Measurements from ENCODE around the gene VARS1. TPM values are rescaled to one million over a fixed set of nuclear protein-coding genes. Genes with fewer than 3 reads are reported as not detected.

The VARS1 gene
- polyA plus RNA-seq, 6 donors from 2014 or later: 42.2 to 70.6 (median 50.3) TPM

DNA sequence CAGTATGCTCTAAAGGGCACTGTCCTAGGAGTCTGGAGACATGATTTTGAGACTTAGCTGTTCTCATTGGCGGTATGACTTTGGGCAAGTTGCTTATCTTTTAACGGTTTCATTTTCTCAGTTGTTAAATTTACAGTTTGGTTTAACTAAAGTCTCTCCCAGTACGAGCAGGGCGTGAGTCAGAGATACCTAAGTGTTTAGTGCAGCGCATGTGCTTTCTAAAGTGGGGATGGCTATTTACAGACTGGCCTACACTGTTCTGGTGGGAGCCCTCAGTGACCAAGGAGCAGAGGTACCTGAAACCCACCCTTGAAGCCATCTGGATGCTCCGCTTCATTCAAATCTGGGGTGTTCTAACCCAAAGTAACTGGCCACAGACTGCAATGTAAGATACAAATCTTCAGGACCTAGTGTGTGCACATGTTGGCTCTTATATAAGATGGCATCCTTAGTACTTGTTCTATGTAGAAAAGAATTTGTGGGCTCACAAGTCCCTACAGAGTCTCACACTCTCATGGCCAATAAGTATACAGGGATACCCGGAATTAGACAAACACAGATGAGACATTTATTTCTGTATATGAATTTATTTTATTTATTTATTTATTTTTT, 45.0 kb downstream of the VARS1 start:
- no peaks in the 10 kb centered on the region for H3K9me3 Mint-ChIP-seq
- H3K4me1 Mint-ChIP-seq: no peaks in the 10 kb centered on the region
- ATAC-seq (ENCODE audit: low read depth in 2 of 2): no peak
- H3K4me3 Mint-ChIP-seq: no peak overlapping the region
- H3K27ac Mint-ChIP-seq: no peak overlapping the region
- H3K27me3 Mint-ChIP-seq: no peaks in the 10 kb centered on the region
- DNase-seq: no peak
- no peaks in the 10 kb centered on the region for H3K36me3 Mint-ChIP-seq

DNA sequence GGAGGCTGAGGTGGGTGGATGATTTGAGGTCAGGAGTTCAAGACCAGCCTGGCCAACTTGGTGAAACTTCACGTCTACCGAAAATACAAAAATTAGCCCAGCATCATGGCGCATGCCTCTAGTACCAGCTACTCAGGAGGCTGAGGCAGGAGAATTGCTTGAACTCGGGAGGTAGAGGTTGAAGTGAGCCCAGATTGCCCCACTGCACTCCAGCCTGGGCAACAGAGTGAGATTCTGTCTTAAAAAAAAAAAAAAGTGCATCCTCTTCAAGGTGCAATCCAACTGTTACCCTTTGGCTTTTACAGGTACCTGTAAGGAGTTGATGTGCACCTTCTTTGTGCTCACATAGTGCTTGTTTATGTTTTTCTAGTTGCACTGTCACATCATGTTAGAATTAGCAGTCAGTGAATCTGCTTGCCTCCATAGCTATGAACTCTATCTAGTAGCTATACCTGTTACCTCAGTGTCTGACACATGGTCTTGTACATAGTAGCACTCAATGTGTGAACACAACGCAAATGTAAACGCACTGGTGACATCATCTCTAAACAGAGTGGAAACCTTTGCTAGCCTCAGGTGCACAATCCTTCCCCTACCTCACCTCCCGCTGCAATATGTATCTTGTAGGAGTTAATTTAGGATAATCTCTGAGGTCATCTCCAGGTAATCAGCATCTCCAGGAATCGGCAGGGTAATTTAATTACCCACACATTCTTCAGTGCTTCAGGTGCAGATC, 46.1 kb downstream of the VARS1 start:
- no peak for DNase-seq
- ATAC-seq (ENCODE audit: low read depth in 2 of 2): no peak
- no peaks in the 10 kb centered on the region for H3K36me3 Mint-ChIP-seq
- H3K27ac Mint-ChIP-seq: peak overlapping the region in 1 of 6 donors; percentile 22
- H3K9me3 Mint-ChIP-seq: no peaks in the 10 kb centered on the region
- H3K27me3 Mint-ChIP-seq: no peaks in the 10 kb centered on the region
- peak overlapping the region in 1 of 8 donors; percentile 5 for H3K4me3 Mint-ChIP-seq
- H3K4me1 Mint-ChIP-seq: no peaks in the 10 kb centered on the region

Other genes with a start within 250 kb of the VARS1 start
- gene ATP6V1G2, start 249.1 kb downstream of the VARS1 start, polyA plus RNA-seq (ENCODE audit: low read depth in 6 of 6): under 1 TPM in 2 of 6 donors, not detected in 4; 0.67 to 0.69 TPM
- 10 to 100 TPM in 2 of 6 donors, 1 to 10 TPM in 3, under 1 TPM in 1; 0.24 to 11.4 (median 8.9) TPM for gene NFKBIL1, start 248.1 kb downstream of the VARS1 start, polyA plus RNA-seq (ENCODE audit: low read depth in 6 of 6)
- gene LTA, start 223.5 kb downstream of the VARS1 start, polyA plus RNA-seq (ENCODE audit: low read depth in 6 of 6): 10 to 100 TPM in 5 of 6 donors, 1 to 10 TPM in 1; 6.6 to 26.0 (median 19.4) TPM
- gene TNF, start 220.2 kb downstream of the VARS1 start, polyA plus RNA-seq (ENCODE audit: low read depth in 6 of 6): 1 to 10 TPM; 1.1 to 5.2 (median 2.6) TPM
- 1,000 to 10,000 TPM; 1,940 to 3,141 (median 2,206) TPM for gene LTB, start 213.3 kb downstream of the VARS1 start, polyA plus RNA-seq (ENCODE audit: low read depth in 6 of 6)
- 10 to 100 TPM; 28.2 to 78.2 (median 35.2) TPM for gene LST1, start 209.5 kb downstream of the VARS1 start, polyA plus RNA-seq (ENCODE audit: low read depth in 6 of 6)
- 100 to 1,000 TPM in 5 of 6 donors, 10 to 100 TPM in 1; 84.4 to 158 (median 108) TPM for gene NCR3, start 202.7 kb downstream of the VARS1 start, polyA plus RNA-seq (ENCODE audit: low read depth in 6 of 6)
- gene AIF1, start 180.5 kb downstream of the VARS1 start, polyA plus RNA-seq (ENCODE audit: low read depth in 6 of 6): 10 to 100 TPM in 1 of 6 donors, 1 to 10 TPM in 4, under 1 TPM in 1; 0.50 to 14.4 (median 3.5) TPM
- 10 to 100 TPM in 1 of 6 donors, 1 to 10 TPM in 4, under 1 TPM in 1; 0.70 to 11.3 (median 6.3) TPM for gene PRRC2A, start 175.0 kb downstream of the VARS1 start, polyA plus RNA-seq (ENCODE audit: low read depth in 6 of 6)
- gene BAG6, start 143.1 kb downstream of the VARS1 start, polyA plus RNA-seq (ENCODE audit: low read depth in 6 of 6): 10 to 100 TPM; 20.1 to 27.0 (median 24.2) TPM
- gene APOM, start 139.9 kb downstream of the VARS1 start, polyA plus RNA-seq (ENCODE audit: low read depth in 6 of 6): 10 to 100 TPM in 4 of 6 donors, 1 to 10 TPM in 2; 7.6 to 19.6 (median 13.7) TPM
- gene C6orf47, start 135.0 kb downstream of the VARS1 start, polyA plus RNA-seq (ENCODE audit: low read depth in 6 of 6): 10 to 100 TPM; 16.8 to 39.9 (median 28.4) TPM
- gene GPANK1, start 130.8 kb downstream of the VARS1 start, polyA plus RNA-seq (ENCODE audit: low read depth in 6 of 6): 10 to 100 TPM; 18.5 to 27.8 (median 23.5) TPM
- gene CSNK2B, start 129.7 kb downstream of the VARS1 start, polyA plus RNA-seq (ENCODE audit: low read depth in 6 of 6): 100 to 1,000 TPM; 279 to 299 (median 286) TPM
- under 1 TPM in 3 of 6 donors, not detected in 3; 0.23 to 0.87 (median 0.50) TPM for gene LY6G5B, start 125.8 kb downstream of the VARS1 start, polyA plus RNA-seq (ENCODE audit: low read depth in 6 of 6)
- gene LY6G5C, start 114.7 kb downstream of the VARS1 start, polyA plus RNA-seq (ENCODE audit: low read depth in 6 of 6): 1 to 10 TPM in 1 of 6 donors, under 1 TPM in 3, not detected in 2; 0.48 to 1.6 (median 0.92) TPM
- gene ABHD16A, start 92.4 kb downstream of the VARS1 start, polyA plus RNA-seq (ENCODE audit: low read depth in 6 of 6): 10 to 100 TPM; 27.3 to 45.3 (median 33.4) TPM
- 1 to 10 TPM in 1 of 6 donors, under 1 TPM in 2, not detected in 3; 0.60 to 1.8 (median 0.75) TPM for gene LY6G6F, start 88.9 kb downstream of the VARS1 start, polyA plus RNA-seq (ENCODE audit: low read depth in 6 of 6)
- not detected for gene LY6G6D, start 80.4 kb downstream of the VARS1 start, polyA plus RNA-seq (ENCODE audit: low read depth in 6 of 6)
- not detected for gene LY6G6C, start 74.0 kb downstream of the VARS1 start, polyA plus RNA-seq (ENCODE audit: low read depth in 6 of 6)
- 1 to 10 TPM in 5 of 6 donors, not detected in 1; 3.0 to 5.1 (median 3.7) TPM for gene MPIG6B, start 72.4 kb downstream of the VARS1 start, polyA plus RNA-seq (ENCODE audit: low read depth in 6 of 6)
- 10 to 100 TPM; 57.1 to 87.6 (median 82.1) TPM for gene DDAH2, start 66.5 kb downstream of the VARS1 start, polyA plus RNA-seq (ENCODE audit: low read depth in 6 of 6)
- 100 to 1,000 TPM; 536 to 743 (median 628) TPM for gene CLIC1, start 59.2 kb downstream of the VARS1 start, polyA plus RNA-seq (ENCODE audit: low read depth in 6 of 6)
- gene MSH5, start 55.7 kb downstream of the VARS1 start, polyA plus RNA-seq (ENCODE audit: low read depth in 6 of 6): 1 to 10 TPM in 5 of 6 donors, not detected in 1; 1.9 to 9.3 (median 2.6) TPM
- gene SAPCD1, start 33.1 kb downstream of the VARS1 start, polyA plus RNA-seq (ENCODE audit: low read depth in 6 of 6): under 1 TPM in 1 of 6 donors, not detected in 5; 0.96 TPM
- gene VWA7, start 18.4 kb downstream of the VARS1 start, polyA plus RNA-seq (ENCODE audit: low read depth in 6 of 6): under 1 TPM in 2 of 6 donors, not detected in 4; 0.13 to 0.29 TPM
- 100 to 1,000 TPM in 1 of 6 donors, 10 to 100 TPM in 5; 75.4 to 107 (median 92.4) TPM for gene LSM2, start 11.2 kb upstream of the VARS1 start, polyA plus RNA-seq (ENCODE audit: low read depth in 6 of 6)
- gene HSPA1L, start 19.5 kb upstream of the VARS1 start, polyA plus RNA-seq (ENCODE audit: low read depth in 6 of 6): 1 to 10 TPM in 1 of 6 donors, under 1 TPM in 4, not detected in 1; 0.45 to 1.4 (median 0.71) TPM
- gene HSPA1A, start 19.8 kb upstream of the VARS1 start, polyA plus RNA-seq (ENCODE audit: low read depth in 6 of 6): 10 to 100 TPM in 2 of 6 donors, 1 to 10 TPM in 3, under 1 TPM in 1; 0.23 to 12.1 (median 7.9) TPM
- 1 to 10 TPM; 1.1 to 2.8 (median 1.8) TPM for gene HSPA1B, start 32.0 kb upstream of the VARS1 start, polyA plus RNA-seq (ENCODE audit: low read depth in 6 of 6)
- gene NEU1, start 67.1 kb upstream of the VARS1 start, polyA plus RNA-seq (ENCODE audit: low read depth in 6 of 6): 10 to 100 TPM; 10.9 to 19.5 (median 18.2) TPM
- not detected for gene SLC44A4, start 83.2 kb upstream of the VARS1 start, polyA plus RNA-seq (ENCODE audit: low read depth in 6 of 6)
- 10 to 100 TPM; 29.9 to 50.7 (median 35.9) TPM for gene EHMT2, start 101.9 kb upstream of the VARS1 start, polyA plus RNA-seq (ENCODE audit: low read depth in 6 of 6)
- gene ZBTB12, start 106.3 kb upstream of the VARS1 start, polyA plus RNA-seq (ENCODE audit: low read depth in 6 of 6): under 1 TPM in 1 of 6 donors, not detected in 5; 0.20 TPM
- under 1 TPM in 1 of 6 donors, not detected in 5; 0.31 TPM for gene C2, start 132.0 kb upstream of the VARS1 start, polyA plus RNA-seq (ENCODE audit: low read depth in 6 of 6)
- gene CFB, start 150.3 kb upstream of the VARS1 start, polyA plus RNA-seq (ENCODE audit: low read depth in 6 of 6): 1 to 10 TPM in 3 of 6 donors, under 1 TPM in 1, not detected in 2; 0.68 to 1.6 (median 1.1) TPM
- 100 to 1,000 TPM in 1 of 6 donors, 10 to 100 TPM in 5; 59.1 to 104 (median 65.3) TPM for gene NELFE, start 163.2 kb upstream of the VARS1 start, polyA plus RNA-seq (ENCODE audit: low read depth in 6 of 6)
- 10 to 100 TPM; 10.7 to 21.0 (median 18.1) TPM for gene SKIC2, start 163.4 kb upstream of the VARS1 start, polyA plus RNA-seq (ENCODE audit: low read depth in 6 of 6)
- 10 to 100 TPM; 15.5 to 24.0 (median 20.5) TPM for gene DXO, start 176.4 kb upstream of the VARS1 start, polyA plus RNA-seq (ENCODE audit: low read depth in 6 of 6)
- gene C4A, start 186.3 kb upstream of the VARS1 start, polyA plus RNA-seq (ENCODE audit: low read depth in 6 of 6): under 1 TPM in 3 of 6 donors, not detected in 3; 0.27 to 0.54 (median 0.29) TPM
- gene C4B, start 219.0 kb upstream of the VARS1 start, polyA plus RNA-seq (ENCODE audit: low read depth in 6 of 6): 1 to 10 TPM in 1 of 6 donors, under 1 TPM in 1, not detected in 4; 0.60 to 1.0 TPM
- not detected for gene CYP21A2, start 242.7 kb upstream of the VARS1 start, polyA plus RNA-seq (ENCODE audit: low read depth in 6 of 6)

All from naive B cell (primary cell).